ENCODE measurements around the gene CCNY.

- TF ChIP-seq, protein P1, sequence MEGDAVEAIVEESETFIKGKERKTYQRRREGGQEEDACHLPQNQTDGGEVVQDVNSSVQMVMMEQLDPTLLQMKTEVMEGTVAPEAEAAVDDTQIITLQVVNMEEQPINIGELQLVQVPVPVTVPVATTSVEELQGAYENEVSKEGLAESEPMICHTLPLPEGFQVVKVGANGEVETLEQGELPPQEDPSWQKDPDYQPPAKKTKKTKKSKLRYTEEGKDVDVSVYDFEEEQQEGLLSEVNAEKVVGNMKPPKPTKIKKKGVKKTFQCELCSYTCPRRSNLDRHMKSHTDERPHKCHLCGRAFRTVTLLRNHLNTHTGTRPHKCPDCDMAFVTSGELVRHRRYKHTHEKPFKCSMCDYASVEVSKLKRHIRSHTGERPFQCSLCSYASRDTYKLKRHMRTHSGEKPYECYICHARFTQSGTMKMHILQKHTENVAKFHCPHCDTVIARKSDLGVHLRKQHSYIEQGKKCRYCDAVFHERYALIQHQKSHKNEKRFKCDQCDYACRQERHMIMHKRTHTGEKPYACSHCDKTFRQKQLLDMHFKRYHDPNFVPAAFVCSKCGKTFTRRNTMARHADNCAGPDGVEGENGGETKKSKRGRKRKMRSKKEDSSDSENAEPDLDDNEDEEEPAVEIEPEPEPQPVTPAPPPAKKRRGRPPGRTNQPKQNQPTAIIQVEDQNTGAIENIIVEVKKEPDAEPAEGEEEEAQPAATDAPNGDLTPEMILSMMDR (conservative IDR thresholded peaks at IDR 0.05 in 1 of 2, IDR thresholded peaks at IDR 0.05 in 1 of 2; ENCODE audit: extremely low read depth in 1 of 2, insufficient read depth in 1 of 2, low read depth in 1 of 2, low read length in 2 of 2): no peak
- TF ChIP-seq EZH2 (IDR thresholded peaks at IDR 0.05; ENCODE audit: borderline replicate concordance, low read length): no peak
Measured at GRCh38 chr10:35608328-35608672, 272.0 kb downstream of the CCNY start.

Data from mammary epithelial cell (primary cell).